ENCODE data around the gene KRT86.
"Not testable (repeated sequence)": the region's sequence is repeated elsewhere in the genome, so short reads cannot be mapped to it uniquely, and the experiment has no call there.

KRT86 gene

GRCh38 chr12:52300796-52301691 is 26.6 kb downstream of the KRT86 start:
- POLR2A ChIA-PET (ENCODE audit: low non-redundant PET): no interaction called here
- CTCF ChIA-PET: no interaction called here

DNA sequence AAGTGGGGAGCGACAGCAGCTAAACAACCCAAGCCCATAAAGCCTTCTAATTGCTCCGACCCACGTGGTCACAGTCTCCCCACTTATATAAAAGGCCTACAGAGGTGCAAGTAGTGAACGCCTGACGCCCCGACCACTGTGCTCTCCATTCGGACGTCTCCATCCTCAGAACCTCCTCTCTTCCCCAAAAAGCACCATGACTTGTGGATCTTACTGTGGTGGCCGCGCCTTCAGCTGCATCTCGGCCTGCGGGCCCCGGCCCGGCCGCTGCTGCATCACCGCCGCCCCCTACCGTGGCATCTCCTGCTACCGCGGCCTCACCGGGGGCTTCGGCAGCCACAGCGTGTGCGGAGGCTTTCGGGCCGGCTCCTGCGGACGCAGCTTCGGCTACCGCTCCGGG is 27.3 kb downstream of the KRT86 start:
- CTCF ChIA-PET: not testable (repeated sequence)

More at GRCh38 chr12:52300796-52301691, 26.6 kb downstream of the KRT86 start:
- H3K27ac ChIP-seq: no peak overlapping the region
- no peak for TF ChIP-seq CTCF (conservative IDR thresholded peaks at IDR 0.05; ENCODE audit: low read depth)
- no peak for DNase-seq (ENCODE audit: low spot score)

GRCh38 chr12:52302242-52302914 is 27.9 kb downstream of the KRT86 start:
- CTCF ChIA-PET; DNase-seq (ENCODE audit: low spot score); POLR2A ChIA-PET (ENCODE audit: low non-redundant PET); H3K27ac ChIP-seq: not testable (repeated sequence)

More for the DNA sequence above, 27.3 kb downstream of the KRT86 start:
- H3K27ac ChIP-seq; DNase-seq (ENCODE audit: low spot score); POLR2A ChIA-PET (ENCODE audit: low non-redundant PET): not testable (repeated sequence)

GRCh38 chr12:52304941-52305411 is 30.5 kb downstream of the KRT86 start:
- CTCF ChIA-PET: not testable (repeated sequence)

GRCh38 chr12:52305921-52306705 is 31.7 kb downstream of the KRT86 start:
- no peak for TF ChIP-seq CTCF (conservative IDR thresholded peaks at IDR 0.05; ENCODE audit: low read depth)
- POLR2A ChIA-PET (ENCODE audit: low non-redundant PET): no interaction called here

More at GRCh38 chr12:52304941-52305411, 30.5 kb downstream of the KRT86 start:
- H3K27ac ChIP-seq; POLR2A ChIA-PET (ENCODE audit: low non-redundant PET); DNase-seq (ENCODE audit: low spot score): not testable (repeated sequence)

DNA sequence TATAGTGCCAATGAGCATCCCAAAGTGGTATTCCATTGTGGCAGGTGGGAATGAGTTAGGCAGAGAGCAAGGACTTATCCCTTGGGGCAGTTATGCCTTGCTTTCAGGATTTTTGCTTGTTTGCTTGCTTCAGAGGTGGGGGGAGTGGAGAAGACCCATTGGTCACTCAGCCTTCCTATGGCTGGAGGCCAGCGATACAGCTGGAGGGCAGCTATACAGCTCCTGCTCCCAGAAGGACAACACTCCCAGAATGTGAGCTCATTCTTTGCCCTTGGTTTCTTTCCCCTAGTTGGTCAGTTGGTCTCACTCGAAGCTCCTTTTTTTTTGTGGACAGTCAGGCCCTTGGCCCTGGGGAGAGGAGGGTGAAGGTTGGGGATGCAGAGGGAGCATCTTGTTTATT is 32.3 kb downstream of the KRT86 start:
- no peak for DNase-seq (ENCODE audit: low spot score)
- POLR2A ChIA-PET (ENCODE audit: low non-redundant PET): no interaction called here
- CTCF ChIA-PET: interaction anchor here (0.6 to 1.7 kb wide), 6 partner anchors 9 to 322 kb away, joined by 3 to 5 read pairs (median 3); no protein-coding TSS in a partner anchor
- TF ChIP-seq CTCF (conservative IDR thresholded peaks at IDR 0.05; ENCODE audit: low read depth): no peak
- H3K27ac ChIP-seq: no peak overlapping the region

More at GRCh38 chr12:52305921-52306705, 31.7 kb downstream of the KRT86 start:
- DNase-seq (ENCODE audit: low spot score): no peak
- CTCF ChIA-PET: interaction anchor here (0.6 to 1.7 kb wide), 5 partner anchors 9 to 323 kb away, joined by 3 to 5 read pairs (median 3); no protein-coding TSS in a partner anchor
- H3K27ac ChIP-seq: no peak overlapping the region

- peak; percentile 38 for DNase-seq (ENCODE audit: low spot score)
These were observed 33.7 kb downstream of the KRT86 start for GRCh38 chr12:52307836-52308805.

More at GRCh38 chr12:52307836-52308805, 33.7 kb downstream of the KRT86 start:
- ChIA-PET CTCF (interaction anchor here (0.6 to 1.7 kb wide), 9 partner anchors 11 to 163 kb away, joined by 3 to 7 read pairs (median 4); no protein-coding TSS in a partner anchor), POLR2A (ENCODE audit: low non-redundant PET) (interaction anchor here (1.0 kb wide), 1 partner anchor 65 kb away, joined by 3 read pairs; no protein-coding TSS in a partner anchor)
- H3K27ac ChIP-seq: peak overlapping the region; percentile 28
- TF ChIP-seq CTCF (conservative IDR thresholded peaks at IDR 0.05; ENCODE audit: low read depth): peak; percentile 35
